Loucy (cell line): Measurements from ENCODE around the gene PRMT9.

Experiments used
- H2AFZ ChIP-seq: fragments of 200-600 bp; sonication (generic); 2 replicates; pipeline ENCODE4 v1.6.0; 2016; ENCODE audit warnings: antibody characterized with exemption, mild to moderate bottlenecking, low read length, moderate library complexity
- H3F3A ChIP-seq: fragments of 200-600 bp; 2 replicates; pipeline ENCODE4 v1.6.0; 2016; ENCODE audit warnings: antibody characterized with exemption, low read depth, mild to moderate bottlenecking
- H3K27me3 ChIP-seq: fragments of 200-600 bp; sonication (generic); 2 replicates; pipeline ENCODE4 v1.6.1; 2014; ENCODE audit warnings: low read length, mild to moderate bottlenecking; ENCODE audit not compliant: insufficient read depth, poor library complexity, severe bottlenecking
- H3K36me3 ChIP-seq: fragments of 200-600 bp; sonication (generic); 2 replicates; pipeline ENCODE4 v1.6.1; 2016; ENCODE audit warnings: low read length; ENCODE audit not compliant: insufficient read depth
- H3K4me1 ChIP-seq: fragments of 200-600 bp; sonication (generic); 2 replicates; pipeline ENCODE4 v1.5.1; 2014; ENCODE audit warnings: low read length, mild to moderate bottlenecking; ENCODE audit not compliant: insufficient read depth, poor library complexity, severe bottlenecking
- H3K4me2 ChIP-seq: fragments of 200-600 bp; sonication (generic); 2 replicates; pipeline ENCODE4 v1.6.0; 2014; ENCODE audit warnings: antibody characterized with exemption, low read length, low read depth, mild to moderate bottlenecking; ENCODE audit not compliant: poor library complexity, severe bottlenecking
- H3K4me3 ChIP-seq: fragments of 200-600 bp; sonication (generic); 2 replicates; pipeline ENCODE4 v1.5.1; 2014; ENCODE audit warnings: low read length, mild to moderate bottlenecking, mixed read lengths; ENCODE audit not compliant: poor library complexity, severe bottlenecking
- H3K79me2 ChIP-seq: fragments of 200-600 bp; sonication (generic); 2 replicates; pipeline ENCODE4 v1.6.1; 2014; ENCODE audit warnings: low read length; ENCODE audit not compliant: insufficient read depth
- H3K9ac ChIP-seq: fragments of 200-600 bp; sonication (generic); 2 replicates; pipeline ENCODE4 v1.6.0; 2014; ENCODE audit warnings: mild to moderate bottlenecking, low read depth, low read length, moderate library complexity; ENCODE audit not compliant: poor library complexity, severe bottlenecking
- H3K9me2 ChIP-seq: fragments of 200-600 bp; sonication (generic); replicated peaks from 2 replicates; pipeline ENCODE4 v1.6.1; 2016; ENCODE audit warnings: low read depth, low read length, mixed read lengths
- H3K9me3 ChIP-seq: fragments of 200-600 bp; sonication (generic); 2 replicates; pipeline ENCODE4 v1.6.1; 2014; ENCODE audit warnings: mild to moderate bottlenecking, antibody characterized with exemption, low read length, low read depth; ENCODE audit not compliant: insufficient read depth
- H4K20me1 ChIP-seq: fragments of 200-600 bp; sonication (generic); 2 replicates; pipeline ENCODE4 v1.6.0; 2014; ENCODE audit warnings: antibody characterized with exemption, low read length, mild to moderate bottlenecking; ENCODE audit not compliant: insufficient read depth, poor library complexity, severe bottlenecking
- CTCF ChIP-seq: fragments of 200-600 bp; sonication (generic); conservative IDR thresholded peaks from 2 replicates; pipeline ENCODE4 v1.5.1; 2014; ENCODE audit warnings: mild to moderate bottlenecking, antibody characterized with exemption, low read length
- EZH2phosphoT487 ChIP-seq: fragments of 200-600 bp; IDR thresholded peaks from 2 replicates; pipeline ENCODE4 v1.6.1; 2018; ENCODE audit warnings: antibody characterized with exemption, mild to moderate bottlenecking, moderate library complexity, borderline replicate concordance

PRMT9 gene

GRCh38 chr4:147724468-147725201 lies 40.7 kb upstream of the PRMT9 start:
- H3K79me2 ChIP-seq = no peaks in the 10 kb centered on the region
- no peak overlapping the region for H3K4me3 ChIP-seq
- H3K9me3 ChIP-seq = no peaks in the 10 kb centered on the region
- TF ChIP-seq EZH2phosphoT487 = no peak
- no peak for TF ChIP-seq CTCF
- H2AFZ ChIP-seq = no peak overlapping the region
- no peaks in the 10 kb centered on the region for H3K36me3 ChIP-seq
- H3K9ac ChIP-seq = no peak overlapping the region
- H3K27me3 ChIP-seq = no peaks in the 10 kb centered on the region
- H3K9me2 ChIP-seq = no peaks in the 10 kb centered on the region
- H3F3A ChIP-seq = no peaks in the 10 kb centered on the region
- no peaks in the 10 kb centered on the region for H4K20me1 ChIP-seq
- H3K4me1 ChIP-seq = no peaks in the 10 kb centered on the region
- no peak overlapping the region for H3K4me2 ChIP-seq

DNA sequence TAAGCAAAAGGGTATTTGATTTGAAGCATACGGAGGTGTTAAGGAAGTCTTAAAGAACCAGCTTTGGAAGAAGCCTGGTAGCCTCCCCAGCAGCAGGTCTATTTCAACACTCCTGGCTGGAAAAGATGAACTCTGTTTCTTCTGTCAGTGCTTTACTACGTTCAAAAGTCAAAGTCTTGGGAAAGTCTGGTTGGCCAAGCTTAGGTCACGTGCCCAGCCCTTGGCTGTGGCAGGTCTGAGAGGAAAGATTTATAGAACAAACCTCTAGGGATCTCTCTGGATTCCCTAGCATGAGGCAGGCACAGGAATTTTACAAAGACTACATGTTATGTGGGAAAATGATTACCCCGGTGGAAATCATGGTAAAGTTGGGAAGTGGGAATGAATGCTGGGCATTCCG lies 39.4 kb upstream of the PRMT9 start:
- no peaks in the 10 kb centered on the region for H3K27me3 ChIP-seq
- no peak for TF ChIP-seq EZH2phosphoT487
- TF ChIP-seq CTCF = no peak
- no peak overlapping the region for H3K9ac ChIP-seq
- H3K4me2 ChIP-seq = no peak overlapping the region
- H3F3A ChIP-seq = no peaks in the 10 kb centered on the region
- H3K4me1 ChIP-seq = no peaks in the 10 kb centered on the region
- no peaks in the 10 kb centered on the region for H3K36me3 ChIP-seq
- no peak overlapping the region for H2AFZ ChIP-seq
- H3K79me2 ChIP-seq = no peaks in the 10 kb centered on the region
- H3K9me2 ChIP-seq = no peaks in the 10 kb centered on the region
- no peaks in the 10 kb centered on the region for H4K20me1 ChIP-seq
- H3K4me3 ChIP-seq = no peak overlapping the region
- H3K9me3 ChIP-seq = no peaks in the 10 kb centered on the region

GRCh38 chr4:147717878-147718277 lies 33.9 kb upstream of the PRMT9 start:
- TF ChIP-seq EZH2phosphoT487 = no peak
- no peak for TF ChIP-seq CTCF
- Histone ChIP-seq H3K9ac (no peak overlapping the region), H3K4me2 (no peak overlapping the region), H2AFZ (0 out of 2 replicates have a peak overlapping the region, but pooled peaks have one; percentile 22), H3K4me1 (no peaks in the 10 kb centered on the region), H3K27me3 (no peaks in the 10 kb centered on the region), H3K36me3 (no peaks in the 10 kb centered on the region), H3K9me2 (no peaks in the 10 kb centered on the region), H3F3A (no peaks in the 10 kb centered on the region), H3K9me3 (no peaks in the 10 kb centered on the region), H4K20me1 (no peaks in the 10 kb centered on the region), H3K79me2 (no peaks in the 10 kb centered on the region), H3K4me3 (no peak overlapping the region)
